ENCODE measurements around the gene SLC1A2.

SLC1A2 gene

DNA sequence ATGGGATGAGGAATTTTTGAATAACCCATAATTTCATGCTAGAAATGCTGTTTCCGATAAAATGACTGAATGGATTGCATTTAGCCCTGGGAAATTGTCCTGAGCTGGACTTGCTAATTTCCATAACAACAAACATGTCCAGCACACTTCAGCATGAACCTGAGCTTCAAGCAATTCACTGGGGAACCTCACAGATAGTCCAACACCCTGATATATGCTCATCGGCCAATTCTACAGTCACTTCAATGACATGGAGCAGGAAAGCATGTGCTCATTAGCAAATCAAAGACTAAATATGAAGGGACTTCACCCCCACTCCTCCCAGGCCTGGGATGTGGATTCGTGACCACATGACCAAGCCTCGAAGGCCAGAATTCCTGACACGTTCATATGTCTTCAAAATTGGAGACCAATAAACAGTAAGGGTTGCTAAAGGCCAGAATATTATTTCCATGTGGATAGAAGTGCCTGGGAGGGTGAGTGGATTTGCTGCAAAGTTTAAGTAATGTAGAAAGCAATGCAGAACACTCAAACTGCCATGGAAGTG is 131.9 kb downstream of the SLC1A2 start:
- DNase-seq (ENCODE audit: insufficient read length) (no peak), FAIRE-seq (no peak)
- TF ChIP-seq POLR2A (IDR thresholded peaks at IDR 0.05; ENCODE audit: low read depth, low read length): no peak
- TF ChIP-seq POLR2AphosphoS5 (IDR thresholded peaks at IDR 0.05; ENCODE audit: low read depth, low read length): no peak
- no peak for TF ChIP-seq TAF1 (IDR thresholded peaks at IDR 0.05; ENCODE audit: borderline replicate concordance, low read depth, low read length)

DNA sequence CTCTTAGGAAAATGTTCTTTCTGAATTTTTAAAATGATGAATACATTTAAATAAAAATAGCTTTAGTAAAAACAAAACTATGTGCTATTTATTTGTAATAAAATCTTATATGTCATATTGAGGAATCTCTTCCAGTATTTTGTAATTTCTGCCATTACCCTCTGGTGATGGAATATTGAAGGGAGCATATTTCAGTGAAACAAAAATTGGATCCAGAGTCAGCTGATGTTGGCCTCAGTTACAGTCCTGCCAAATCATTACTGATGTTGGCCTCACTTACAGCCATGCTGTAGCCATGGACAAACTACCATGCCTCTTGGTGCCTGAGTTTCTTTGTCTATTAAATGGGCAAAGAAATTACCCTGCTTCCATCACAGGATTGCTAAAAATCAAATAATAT is 133.2 kb downstream of the SLC1A2 start:
- DNase-seq (ENCODE audit: insufficient read length) (no peak), FAIRE-seq (no peak)
- TF ChIP-seq POLR2AphosphoS5 (IDR thresholded peaks at IDR 0.05; ENCODE audit: low read depth, low read length) (no peak), TAF1 (IDR thresholded peaks at IDR 0.05; ENCODE audit: borderline replicate concordance, low read depth, low read length) (no peak), POLR2A (IDR thresholded peaks at IDR 0.05; ENCODE audit: low read depth, low read length) (no peak)

DNA sequence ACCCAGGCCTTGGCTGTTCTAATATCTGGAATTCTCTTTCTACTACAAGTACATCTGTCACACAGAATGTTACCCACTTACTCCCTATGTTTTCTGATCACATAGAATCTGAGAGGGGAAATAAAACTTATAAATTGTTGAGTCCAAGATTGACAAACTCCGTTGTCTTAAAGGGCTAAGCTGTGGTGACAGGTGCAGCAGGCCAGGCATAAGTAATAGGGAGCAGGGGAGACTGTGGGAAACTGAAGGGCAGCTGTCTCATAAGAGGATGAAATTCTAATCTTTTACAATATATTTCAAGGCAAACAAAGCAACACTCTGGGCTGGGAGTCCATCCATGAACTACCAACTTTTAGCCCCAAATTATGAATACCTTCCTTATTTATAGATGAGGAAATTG is 133.9 kb downstream of the SLC1A2 start:
- DNase-seq (ENCODE audit: insufficient read length): no peak
- no peak for FAIRE-seq
- TF ChIP-seq POLR2AphosphoS5 (IDR thresholded peaks at IDR 0.05; ENCODE audit: low read depth, low read length) (no peak), POLR2A (IDR thresholded peaks at IDR 0.05; ENCODE audit: low read depth, low read length) (no peak), TAF1 (IDR thresholded peaks at IDR 0.05; ENCODE audit: borderline replicate concordance, low read depth, low read length) (no peak)

DNA sequence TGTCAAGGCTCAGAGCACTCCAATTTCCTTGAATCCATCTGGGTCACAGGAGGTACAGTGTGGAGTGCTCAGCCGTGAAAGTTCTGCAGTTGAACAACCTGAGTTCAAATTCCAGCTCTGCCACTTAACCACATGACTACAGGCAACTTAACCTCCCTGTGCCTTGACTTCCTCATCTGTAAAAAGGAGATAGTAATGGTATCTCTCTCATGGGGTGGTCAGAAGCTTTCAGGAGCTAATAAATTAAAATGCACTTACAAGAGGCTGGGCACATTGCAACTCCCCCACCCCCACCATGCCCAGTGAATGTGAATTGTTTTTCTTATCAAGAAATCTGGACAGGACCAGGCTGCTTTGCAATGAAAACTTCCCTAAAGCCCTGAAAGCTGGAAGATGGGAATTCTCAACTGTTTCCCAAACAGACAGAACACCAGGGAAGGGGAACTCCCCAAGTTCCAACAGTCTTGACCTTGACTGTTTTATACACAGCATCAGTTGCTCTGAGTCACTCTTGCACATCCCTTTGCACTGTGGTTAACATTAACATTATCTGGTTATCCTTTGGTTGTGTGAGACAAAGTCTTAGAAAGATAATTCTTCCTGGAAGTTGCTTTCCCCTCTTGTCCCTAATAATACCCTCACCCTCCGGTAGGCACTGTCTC is 137.0 kb downstream of the SLC1A2 start:
- peak; percentile 44 for FAIRE-seq
- no peak for DNase-seq (ENCODE audit: insufficient read length)
- TF ChIP-seq TAF1 (IDR thresholded peaks at IDR 0.05; ENCODE audit: borderline replicate concordance, low read depth, low read length) (no peak), POLR2A (IDR thresholded peaks at IDR 0.05; ENCODE audit: low read depth, low read length) (no peak), POLR2AphosphoS5 (IDR thresholded peaks at IDR 0.05; ENCODE audit: low read depth, low read length) (no peak)

DNA sequence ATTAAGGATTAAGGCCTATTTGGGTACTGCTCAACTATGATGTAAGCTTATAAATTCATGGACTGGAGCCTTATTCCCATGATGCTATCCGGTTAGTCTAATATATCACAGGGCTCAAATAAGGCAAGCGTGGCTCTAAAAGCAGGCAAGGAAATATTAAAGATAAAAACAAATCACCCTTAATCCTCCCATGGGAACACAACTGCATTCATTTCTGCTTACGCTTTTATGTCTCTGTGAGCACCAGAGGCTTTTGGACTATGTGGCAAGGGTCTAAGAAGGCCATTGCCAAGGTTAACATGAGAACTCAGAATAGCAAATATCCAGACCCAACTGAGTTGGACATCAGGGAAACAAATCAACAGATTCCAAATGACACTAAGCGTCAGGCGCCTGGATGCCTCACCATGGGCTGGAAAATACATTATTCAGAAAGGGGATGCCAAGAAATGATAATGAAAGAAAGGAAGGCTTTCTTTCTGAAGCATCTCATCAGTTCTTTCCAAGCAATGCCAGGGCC is 138.1 kb downstream of the SLC1A2 start:
- FAIRE-seq (no peak), DNase-seq (ENCODE audit: insufficient read length) (no peak)
- TF ChIP-seq POLR2A (IDR thresholded peaks at IDR 0.05; ENCODE audit: low read depth, low read length): no peak
- no peak for TF ChIP-seq POLR2AphosphoS5 (IDR thresholded peaks at IDR 0.05; ENCODE audit: low read depth, low read length)
- no peak for TF ChIP-seq TAF1 (IDR thresholded peaks at IDR 0.05; ENCODE audit: borderline replicate concordance, low read depth, low read length)

DNA sequence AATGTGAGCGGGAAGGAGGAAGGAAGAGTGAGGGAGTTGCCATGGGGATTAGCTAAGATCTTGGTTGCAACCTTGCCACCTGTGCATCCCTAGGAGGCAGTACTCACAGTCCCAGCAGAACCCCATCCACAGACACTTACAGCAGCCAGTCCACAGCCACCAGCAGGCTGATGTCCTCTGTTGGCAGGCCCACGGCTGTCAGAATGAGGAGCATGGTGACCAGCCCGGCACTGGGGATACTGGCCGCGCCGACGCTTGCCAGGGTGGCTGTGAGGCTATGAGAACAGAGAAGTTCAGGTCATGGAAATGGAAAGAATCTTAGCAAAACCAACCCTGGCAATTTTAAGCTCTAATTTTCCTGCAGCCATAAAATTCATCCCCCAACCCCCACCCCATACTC is 138.6 kb downstream of the SLC1A2 start:
- DNase-seq (ENCODE audit: insufficient read length) (no peak), FAIRE-seq (no peak)
- no peak for TF ChIP-seq TAF1 (IDR thresholded peaks at IDR 0.05; ENCODE audit: borderline replicate concordance, low read depth, low read length)
- TF ChIP-seq POLR2A (IDR thresholded peaks at IDR 0.05; ENCODE audit: low read depth, low read length): no peak
- TF ChIP-seq POLR2AphosphoS5 (IDR thresholded peaks at IDR 0.05; ENCODE audit: low read depth, low read length): no peak

DNA sequence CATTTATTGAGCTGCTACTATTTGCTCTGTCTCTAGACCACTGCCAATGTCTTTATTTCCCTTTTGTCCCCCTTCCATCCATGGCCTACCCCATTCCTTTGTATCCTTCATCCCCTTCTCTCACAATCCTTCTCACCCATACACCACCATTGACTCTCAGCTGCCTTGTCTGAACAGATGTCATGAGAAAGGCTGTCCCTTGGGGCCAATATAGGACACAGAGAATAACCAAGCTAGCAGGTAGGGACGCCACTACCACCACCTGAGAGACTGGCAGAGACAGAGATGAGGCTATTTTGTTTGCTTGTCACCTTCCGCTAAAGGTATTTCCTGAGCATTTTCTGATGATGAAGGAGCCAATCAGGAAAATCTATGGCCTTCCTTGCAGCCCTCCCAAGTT is 141.5 kb downstream of the SLC1A2 start:
- no peak for FAIRE-seq
- DNase-seq (ENCODE audit: insufficient read length): no peak
- TF ChIP-seq POLR2A (IDR thresholded peaks at IDR 0.05; ENCODE audit: low read depth, low read length) (no peak), POLR2AphosphoS5 (IDR thresholded peaks at IDR 0.05; ENCODE audit: low read depth, low read length) (no peak), TAF1 (IDR thresholded peaks at IDR 0.05; ENCODE audit: borderline replicate concordance, low read depth, low read length) (no peak)

DNA sequence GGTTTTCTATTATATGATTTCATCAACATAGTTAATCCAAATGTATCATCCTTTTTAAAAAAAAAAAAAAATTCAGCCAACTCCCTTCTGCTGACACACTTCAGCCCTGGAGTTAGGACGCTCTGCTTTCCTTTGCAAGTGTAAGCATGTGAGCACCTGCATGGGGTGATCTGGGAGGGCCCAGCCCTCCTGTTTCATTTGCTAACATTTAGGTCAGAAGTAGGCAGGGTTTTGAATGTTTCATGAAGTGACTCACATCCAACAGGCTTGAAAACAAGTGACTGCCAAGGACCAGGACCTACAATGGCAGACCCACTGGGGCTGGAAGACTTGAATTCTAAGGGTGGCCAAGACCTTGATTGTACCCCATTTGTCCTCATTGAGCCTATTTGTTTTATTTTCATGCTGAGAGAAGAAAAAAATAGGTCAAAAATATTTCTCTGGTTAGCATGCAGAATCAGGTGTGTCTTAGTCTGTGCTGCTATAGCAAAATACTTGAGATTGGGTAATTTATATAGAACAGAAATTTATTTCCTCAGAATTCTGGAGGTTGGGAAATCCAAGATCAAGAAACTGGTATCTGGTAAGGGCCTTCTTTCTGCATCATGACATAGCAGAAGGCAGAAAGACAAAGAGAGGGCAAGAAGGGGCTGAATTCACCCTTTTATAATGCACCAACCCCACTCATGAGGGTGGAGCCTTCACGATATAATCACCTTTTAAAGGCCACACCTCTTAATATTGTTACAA is 142.8 kb downstream of the SLC1A2 start:
- no peak for TF ChIP-seq POLR2A (IDR thresholded peaks at IDR 0.05; ENCODE audit: low read depth, low read length)
- TF ChIP-seq POLR2AphosphoS5 (IDR thresholded peaks at IDR 0.05; ENCODE audit: low read depth, low read length): no peak
- no peak for FAIRE-seq
- no peak for DNase-seq (ENCODE audit: insufficient read length)

DNA sequence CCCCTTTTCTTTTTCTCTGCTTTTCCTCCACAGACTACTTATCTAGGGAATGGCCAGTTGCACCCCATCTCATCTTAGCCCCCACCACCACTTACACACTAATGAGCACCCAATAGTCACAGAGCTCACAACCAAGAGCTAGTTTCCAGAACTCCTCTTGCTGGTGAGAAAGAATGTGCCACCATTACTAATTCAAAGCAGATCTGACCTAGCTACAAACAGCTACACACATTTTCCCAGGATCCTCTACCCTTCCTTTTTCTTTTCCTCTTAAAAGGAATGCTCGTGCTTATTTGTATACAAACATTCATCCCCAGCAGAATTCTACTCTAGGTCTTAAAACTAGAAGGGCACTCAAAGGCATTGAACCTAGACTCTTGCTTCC is 143.6 kb downstream of the SLC1A2 start:
- TF ChIP-seq POLR2AphosphoS5 (IDR thresholded peaks at IDR 0.05; ENCODE audit: low read depth, low read length) (no peak), TAF1 (IDR thresholded peaks at IDR 0.05; ENCODE audit: borderline replicate concordance, low read depth, low read length) (no peak), POLR2A (IDR thresholded peaks at IDR 0.05; ENCODE audit: low read depth, low read length) (no peak)
- FAIRE-seq (no peak), DNase-seq (ENCODE audit: insufficient read length) (no peak)

DNA sequence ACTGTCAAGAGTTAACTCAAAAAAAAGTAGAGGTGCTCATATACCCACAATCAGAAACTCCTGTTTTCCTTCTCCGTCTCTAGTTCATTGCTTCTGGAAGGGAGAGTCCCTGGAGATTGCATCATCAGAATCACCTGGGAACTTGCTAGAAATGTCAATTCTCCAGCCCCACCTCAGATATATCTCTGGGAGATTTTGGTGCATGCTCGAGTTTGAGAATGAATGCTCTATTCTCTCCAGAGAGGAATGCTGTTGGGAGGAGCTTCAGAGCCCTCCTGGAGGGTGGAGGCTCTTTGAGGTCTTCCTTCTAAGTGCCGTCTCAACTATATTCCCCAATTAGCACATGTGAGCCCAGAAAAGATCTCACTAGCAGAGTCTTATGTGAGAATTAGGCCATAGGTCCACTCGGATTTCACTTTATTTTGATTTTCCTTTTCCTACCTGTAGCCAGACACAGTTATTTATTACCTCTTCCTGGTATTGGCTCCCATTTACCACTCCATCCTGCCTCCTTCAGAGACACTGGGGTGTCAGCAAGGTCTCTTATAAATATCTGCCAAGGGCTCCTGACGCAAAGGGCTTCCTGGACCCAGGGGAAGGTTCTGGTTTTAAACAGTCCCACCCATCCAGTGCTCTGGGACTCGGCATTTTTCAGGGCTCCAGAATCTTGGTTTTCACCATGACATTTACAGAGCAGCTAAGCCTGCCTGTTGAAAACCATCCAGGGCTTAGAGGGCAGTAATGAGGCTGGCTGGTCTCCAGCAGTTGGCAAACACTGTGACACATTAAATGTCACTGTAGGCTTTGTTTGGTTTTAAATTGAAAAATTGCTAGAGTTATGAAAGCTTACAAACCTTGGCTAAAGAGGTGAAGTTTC is 144.2 kb downstream of the SLC1A2 start:
- DNase-seq (ENCODE audit: insufficient read length) (no peak), FAIRE-seq (no peak)

DNA sequence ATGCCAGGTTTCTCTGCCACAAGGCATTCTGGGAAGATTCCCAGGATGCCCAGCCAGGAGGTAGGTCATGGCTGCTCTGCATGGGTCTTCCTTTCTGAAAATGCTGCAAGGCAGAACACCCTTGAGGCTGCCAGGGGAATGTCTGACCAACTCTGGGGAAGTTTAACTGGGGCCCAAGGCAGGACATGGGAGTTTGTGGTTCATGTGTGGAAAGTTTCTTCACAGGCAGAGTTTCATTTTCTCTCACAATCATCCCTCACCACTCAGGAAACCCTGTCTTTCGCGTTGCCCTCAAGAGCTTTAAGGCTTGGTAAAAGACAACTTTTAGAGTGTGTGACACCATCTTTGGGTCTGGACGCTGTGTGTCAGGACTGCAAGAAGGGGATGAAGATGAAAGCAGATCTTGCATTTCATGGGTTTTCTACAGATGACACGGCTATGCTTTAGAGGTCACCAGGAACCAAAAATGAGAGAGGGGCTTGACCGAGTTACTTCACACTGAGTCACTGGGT is 146.9 kb downstream of the SLC1A2 start:
- DNase-seq (ENCODE audit: insufficient read length) (peak; percentile 33), FAIRE-seq (peak; percentile 98)
- TF ChIP-seq POLR2AphosphoS5 (IDR thresholded peaks at IDR 0.05; ENCODE audit: low read depth, low read length) (no peak), POLR2A (IDR thresholded peaks at IDR 0.05; ENCODE audit: low read depth, low read length) (0 out of 2 replicates have a peak, but pooled peaks have one; percentile 37)

More for the DNA sequence above, 144.2 kb downstream of the SLC1A2 start:
- no peak for TF ChIP-seq POLR2A (IDR thresholded peaks at IDR 0.05; ENCODE audit: low read depth, low read length)
- no peak for TF ChIP-seq TAF1 (IDR thresholded peaks at IDR 0.05; ENCODE audit: borderline replicate concordance, low read depth, low read length)
- no peak for TF ChIP-seq POLR2AphosphoS5 (IDR thresholded peaks at IDR 0.05; ENCODE audit: low read depth, low read length)
